ENCODE results near the gene TADA3. TPM values are rescaled to one million over a fixed set of nuclear protein-coding genes. Genes with fewer than 3 reads are reported as not detected.
"Not testable (repeated sequence)": the region's sequence is repeated elsewhere in the genome, so short reads cannot be mapped to it uniquely, and the experiment has no call there.

Gene TADA3
- total RNA-seq, 1 experiment from 2014 or later = 147 TPM

- no peak for DNase-seq (ENCODE audit: low read depth)
Observed at GRCh38 chr3:9784965-9785364, 7.3 kb downstream of the TADA3 start.

- no peak for DNase-seq (ENCODE audit: low read depth)
Observed at GRCh38 chr3:9783954-9784353, 8.3 kb downstream of the TADA3 start.

- no peak for DNase-seq (ENCODE audit: low read depth)
Observed at GRCh38 chr3:9782770-9783169, 9.5 kb downstream of the TADA3 start.

GRCh38 chr3:9781978-9782603 lies 10.2 kb downstream of the TADA3 start:
- no peak for DNase-seq (ENCODE audit: low read depth)

DNA sequence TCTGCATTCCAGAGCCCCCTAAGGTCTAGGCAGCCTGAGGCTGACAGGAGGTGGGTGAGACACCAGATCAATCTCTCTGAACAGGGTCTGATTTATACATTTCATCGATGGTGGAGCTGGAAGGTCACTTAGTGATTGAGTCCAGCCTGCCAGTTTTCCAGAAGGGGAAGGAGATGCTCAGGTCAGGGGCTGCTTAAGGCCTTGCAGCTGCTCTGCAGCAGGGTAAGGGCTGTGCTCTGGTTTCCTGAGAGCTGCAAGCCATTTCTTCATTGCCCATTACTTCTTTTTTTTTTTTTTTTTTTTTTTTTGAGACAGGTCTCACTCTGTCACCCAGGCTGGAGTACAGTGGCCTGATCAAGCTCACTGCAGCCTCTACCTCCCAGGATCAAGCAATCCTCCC lies 10.7 kb downstream of the TADA3 start:
- no peak for DNase-seq (ENCODE audit: low read depth)

- DNase-seq (ENCODE audit: low read depth) = no peak
Observed at GRCh38 chr3:9780910-9781309, 11.4 kb downstream of the TADA3 start.

- no peak for DNase-seq (ENCODE audit: low read depth)
Observed at GRCh38 chr3:9780458-9780812, 11.8 kb downstream of the TADA3 start.

DNA sequence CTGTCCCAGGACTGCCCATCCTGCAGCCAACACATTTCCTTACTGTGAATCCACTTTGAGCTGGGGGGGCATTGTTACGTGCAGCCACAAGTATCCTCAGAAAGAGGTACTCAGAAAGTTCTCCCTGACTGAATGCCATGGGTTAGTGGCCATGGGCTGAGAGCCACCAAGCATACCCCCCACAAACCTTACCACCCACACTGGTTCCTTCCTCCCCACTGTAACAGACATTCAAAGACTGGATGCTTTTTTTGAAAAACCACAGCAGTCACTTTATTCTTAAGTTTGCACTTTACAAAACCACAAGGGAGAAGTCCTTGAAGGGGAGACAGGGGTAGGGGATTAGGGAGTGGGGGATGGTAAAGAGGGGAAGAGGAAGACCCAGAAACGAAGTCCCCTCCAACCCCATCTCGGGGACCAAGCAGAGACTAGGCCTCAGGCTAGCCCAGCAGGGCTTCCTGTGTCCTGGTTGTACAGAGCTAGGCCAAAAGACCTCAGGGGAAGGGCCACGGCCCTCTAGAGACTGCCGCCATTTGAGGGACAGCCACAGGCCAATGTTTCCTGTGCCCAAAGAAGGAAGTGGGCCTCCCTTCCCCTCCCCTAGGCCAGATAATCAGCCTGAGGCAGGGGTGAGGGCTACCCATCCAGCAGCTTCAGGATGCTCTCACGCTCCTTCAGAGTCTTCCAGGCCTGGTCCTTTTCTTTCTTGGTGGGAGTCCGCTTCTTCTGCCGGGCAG lies 12.4 kb downstream of the TADA3 start:
- no peak for DNase-seq (ENCODE audit: low read depth)

DNA sequence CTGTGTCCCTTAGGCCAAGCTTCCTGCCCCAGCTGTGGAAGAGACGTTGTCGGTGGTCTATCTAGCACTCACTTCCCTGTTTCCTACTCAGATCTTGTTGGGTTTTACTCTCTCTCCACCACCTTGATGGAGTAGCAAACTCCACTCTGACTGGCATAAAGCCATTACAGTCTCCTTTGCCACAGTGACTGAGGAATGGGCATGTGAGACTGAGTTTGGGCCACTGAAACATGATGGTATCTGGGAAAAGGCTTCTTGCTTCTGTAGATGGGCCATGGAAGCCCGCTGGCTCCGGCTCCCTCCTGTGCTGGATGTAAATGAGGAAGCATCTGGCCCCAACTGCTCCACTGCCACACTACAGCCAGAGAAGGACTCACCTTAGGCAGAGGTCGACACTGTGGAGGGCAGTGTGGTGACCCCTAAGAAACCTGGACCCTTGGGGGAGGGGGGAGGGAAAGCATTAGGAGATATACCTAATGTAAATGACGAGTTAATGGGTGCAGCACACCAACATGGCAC lies 13.1 kb downstream of the TADA3 start:
- DNase-seq (ENCODE audit: low read depth) = no peak

DNA sequence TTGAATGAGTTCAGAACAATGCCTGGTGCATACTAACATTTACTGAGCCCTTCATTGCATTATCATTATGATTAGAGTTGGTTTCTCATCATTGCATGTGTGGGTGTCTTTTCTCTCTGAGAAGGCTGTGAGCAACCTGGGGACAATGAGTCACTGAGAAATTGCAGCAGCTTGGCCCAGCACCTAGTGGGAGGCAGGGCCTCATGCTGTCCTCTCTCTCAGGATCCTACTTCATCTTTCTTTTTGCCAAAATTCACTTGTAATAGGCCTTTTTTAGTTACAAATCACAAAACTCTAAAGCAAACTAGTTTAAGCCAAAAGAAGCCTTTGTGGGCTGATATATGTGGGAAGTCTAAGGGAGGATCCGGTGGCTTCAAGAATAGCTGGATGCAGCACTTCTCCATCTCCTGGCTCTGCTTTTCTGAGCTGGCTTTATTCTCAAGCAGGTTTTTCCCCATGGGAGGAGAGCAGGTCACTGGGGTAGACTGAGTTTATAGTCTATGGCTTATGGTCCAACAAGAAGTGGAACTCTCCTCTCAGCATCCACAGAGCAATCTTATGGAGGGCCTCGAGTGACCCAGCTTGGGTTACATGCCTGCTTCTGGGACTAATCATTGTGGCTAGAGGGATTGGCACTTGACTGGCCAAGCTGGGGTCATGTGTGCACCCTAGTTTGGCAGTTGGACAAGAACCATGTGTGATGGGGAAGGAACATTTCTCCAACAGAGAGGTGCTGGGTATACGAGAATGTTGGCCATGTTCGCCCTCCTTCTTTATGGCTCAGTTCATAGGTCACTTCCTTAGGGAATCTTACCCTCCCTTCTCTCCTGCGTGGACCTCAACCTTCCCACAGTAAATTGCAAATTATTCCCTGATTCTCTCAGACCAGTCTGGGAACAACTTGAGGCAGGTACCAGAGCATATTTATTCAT lies 13.9 kb downstream of the TADA3 start:
- peak; percentile 35 for DNase-seq (ENCODE audit: low read depth)

- DNase-seq (ENCODE audit: low read depth) = no peak
Observed at GRCh38 chr3:9777694-9778021, 14.6 kb downstream of the TADA3 start.

GRCh38 chr3:9776896-9777693 lies 15.2 kb downstream of the TADA3 start:
- no peak for DNase-seq (ENCODE audit: low read depth)

DNA sequence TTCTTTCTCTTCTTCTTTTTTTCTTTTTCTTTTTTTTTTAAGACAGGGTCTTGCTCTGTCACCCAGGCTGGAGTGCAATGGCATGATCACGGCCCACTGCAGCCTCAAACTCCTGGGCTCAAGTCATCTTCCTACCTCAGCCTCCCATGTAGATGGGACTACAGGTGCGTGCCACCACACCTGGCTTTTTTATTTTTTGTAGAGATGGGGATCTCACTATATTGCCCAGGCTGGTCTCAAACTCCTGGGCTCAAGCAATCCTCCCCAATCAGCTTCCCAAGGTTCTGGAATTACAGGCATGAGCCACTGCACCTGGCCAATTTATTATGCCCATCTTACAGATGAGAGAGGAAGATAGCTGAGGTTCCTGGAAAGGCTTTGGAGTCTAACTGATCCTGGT lies 21.3 kb downstream of the TADA3 start:
- DNase-seq (ENCODE audit: low read depth) = not testable (repeated sequence)

DNA sequence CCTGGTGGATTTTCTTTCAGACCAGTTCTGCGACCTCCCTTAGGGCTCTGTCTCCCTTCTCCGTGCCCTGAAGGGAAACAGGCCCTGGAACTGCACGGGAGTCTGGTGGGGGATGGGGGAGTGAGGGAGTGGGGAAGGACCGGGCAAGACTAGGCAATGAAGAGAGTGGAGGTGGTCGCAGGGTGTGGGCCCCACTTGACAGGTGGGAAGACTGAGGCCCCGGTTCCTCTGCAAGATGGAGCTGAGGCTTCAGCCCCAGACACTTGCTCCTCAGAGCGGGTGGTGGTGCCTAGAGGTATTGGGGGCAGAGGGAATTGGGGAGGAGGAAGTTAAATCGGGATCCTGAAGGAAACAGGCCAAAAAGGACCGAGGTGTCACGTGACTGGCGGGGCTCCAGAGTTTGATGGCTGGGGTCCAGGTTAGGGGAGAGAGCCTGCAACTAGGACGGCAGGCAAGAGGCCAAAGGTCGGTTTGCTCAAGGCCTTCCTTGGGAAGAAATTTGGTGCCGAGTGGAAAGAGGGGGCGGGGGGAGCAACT lies 21.9 kb downstream of the TADA3 start:
- DNase-seq (ENCODE audit: low read depth) = no peak

- peak; percentile 32 for DNase-seq (ENCODE audit: low read depth)
Observed at GRCh38 chr3:9769426-9770275, 22.6 kb downstream of the TADA3 start, which contains the start of gene CAMK1. Gene CAMK1, minus strand, starts transcription at chr3:9769947. Its CDS starts 2,198 bp downstream, at chr3:9767749.

DNA sequence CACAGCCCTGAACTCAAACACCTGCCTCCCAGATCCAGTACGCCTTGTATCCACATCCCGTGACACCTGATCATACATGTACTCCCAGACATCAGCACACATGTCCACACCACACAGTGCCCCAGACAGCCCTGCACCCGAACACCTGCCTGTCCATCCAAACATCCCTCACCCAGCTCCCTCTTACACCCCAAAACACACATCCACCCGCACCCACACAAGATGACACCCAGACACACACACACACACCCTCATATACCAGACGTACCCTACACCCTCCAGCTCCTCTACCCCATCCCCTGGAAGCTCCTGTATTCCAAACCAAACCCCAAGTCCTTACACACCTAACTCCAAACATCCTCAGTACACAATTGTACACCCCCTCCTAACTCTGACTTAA lies 23.3 kb downstream of the TADA3 start:
- DNase-seq (ENCODE audit: low read depth) = no peak

DNA sequence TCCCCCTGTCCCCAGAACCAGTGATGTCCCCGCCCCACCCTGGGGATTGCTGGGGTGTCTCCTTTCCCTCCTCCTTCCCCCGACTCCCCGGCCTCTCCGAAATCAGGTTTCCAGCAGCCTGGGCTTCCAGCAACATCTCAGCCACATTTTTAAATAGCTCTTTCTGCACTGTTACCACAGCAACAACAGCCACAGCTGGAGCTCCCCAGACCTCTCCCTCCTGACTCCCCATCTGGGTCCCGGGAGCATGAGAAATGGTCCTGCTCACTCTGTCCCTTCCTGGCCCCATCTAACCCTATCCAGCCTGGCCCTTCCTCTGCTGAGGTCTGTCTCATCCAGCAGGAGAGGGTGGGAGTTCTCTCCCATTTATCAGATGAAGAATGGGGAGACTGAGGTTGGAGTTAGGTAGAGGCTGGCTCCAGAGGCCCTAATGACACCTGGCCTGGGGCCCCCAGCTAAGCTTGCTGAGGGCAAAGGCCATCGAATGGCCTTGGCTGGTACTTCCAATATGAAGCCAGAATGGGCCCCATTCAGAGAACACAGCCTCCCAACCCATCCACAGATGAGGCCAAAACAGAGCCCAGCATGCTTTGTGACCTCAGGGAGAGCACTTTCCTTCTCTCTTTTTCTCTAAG lies 24.0 kb downstream of the TADA3 start:
- no peak for DNase-seq (ENCODE audit: low read depth)

- no peak for DNase-seq (ENCODE audit: low read depth)
Observed at GRCh38 chr3:9767418-9767817, 24.9 kb downstream of the TADA3 start.

DNA sequence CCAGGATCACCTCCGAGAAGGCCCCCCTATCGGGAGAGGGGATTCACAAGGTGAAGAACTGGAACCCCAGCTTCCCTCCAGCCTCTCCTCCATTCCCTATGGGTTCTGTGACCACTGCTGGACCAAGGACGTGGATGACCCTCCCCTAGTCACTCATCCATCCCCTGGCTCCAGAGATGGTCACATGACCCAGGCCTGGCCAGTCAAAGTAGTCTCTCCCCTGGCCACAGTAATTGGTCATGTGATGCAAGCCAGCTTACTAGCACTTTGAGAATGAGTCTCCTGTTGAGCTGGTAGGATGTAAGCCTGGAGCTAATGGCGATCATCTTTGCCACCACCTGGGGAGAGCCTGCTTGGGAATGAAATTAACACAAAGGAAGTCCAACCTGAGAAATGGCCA lies 26.4 kb downstream of the TADA3 start:
- DNase-seq (ENCODE audit: low read depth) = no peak

GRCh38 chr3:9762871-9763270 lies 29.4 kb downstream of the TADA3 start:
- no peak for DNase-seq (ENCODE audit: low read depth)

Measured in LHCN-M2 (cell line).